GM12864 (cell line): ENCODE data around the gene RNF225.
"Not testable (repeated sequence)": the region's sequence is repeated elsewhere in the genome, so short reads cannot be mapped to it uniquely, and the experiment has no call there.

Experiments used
- DNase-seq: peaks from one replicate; pipeline ENCODE4 v3.0.0-alpha.2; 2011; ENCODE audit warnings: low read depth
- H3K4me3 ChIP-seq: 2 replicates; pipeline ENCODE4 v1.5.1; 2011; ENCODE audit warnings: mild to moderate bottlenecking, low read depth, low read length, control low read depth
- TF ChIP-seq, protein P1 (sequence below): IDR thresholded peaks from 2 replicates; pipeline ENCODE4 v1.5.1; 2011; ENCODE audit warnings: low read depth, mild to moderate bottlenecking, moderate library complexity, low read length, control low read depth, inconsistent platforms; ENCODE audit errors: missing control alignments

The RNF225 gene

DNA sequence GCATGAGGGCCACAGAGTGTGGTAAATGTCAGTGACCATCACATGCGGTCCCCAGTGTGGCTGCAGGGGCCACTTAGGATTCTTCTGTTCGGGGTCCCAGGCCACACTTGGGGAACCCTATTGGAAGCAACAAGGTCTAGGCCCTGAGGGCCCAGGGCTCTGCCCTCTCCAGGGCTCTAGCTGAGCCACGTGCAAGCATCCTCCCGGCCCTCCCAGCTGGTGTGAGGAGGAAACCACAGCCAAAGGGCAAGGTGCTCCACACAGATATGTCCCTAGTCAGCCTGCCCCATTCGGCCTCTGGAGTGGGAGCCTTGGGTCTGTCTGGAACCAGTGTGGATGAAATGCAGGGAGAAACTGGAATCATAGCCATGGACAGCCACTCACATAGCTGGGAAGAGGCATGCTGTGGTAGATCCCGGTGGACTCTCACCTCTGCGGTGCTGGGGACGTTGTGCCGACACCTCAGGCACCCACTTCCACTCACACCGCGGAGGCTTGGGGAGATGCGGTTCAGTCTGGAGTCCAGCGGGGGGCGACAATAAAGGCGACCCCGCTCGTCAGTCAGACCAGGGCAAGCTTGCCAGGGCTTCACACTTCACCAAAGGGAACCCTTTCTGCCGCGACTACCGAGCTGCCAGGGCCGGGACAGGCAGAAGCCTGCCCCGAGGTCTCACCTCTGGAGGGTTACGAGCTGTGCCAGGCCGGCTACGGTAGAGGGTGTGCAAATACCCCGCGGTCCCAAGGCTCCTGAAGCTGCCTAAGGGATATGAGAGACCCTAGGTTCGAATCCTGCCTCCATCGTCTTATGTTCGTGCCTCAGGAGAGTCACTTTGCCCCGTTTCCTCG lies 28.6 kb upstream of the RNF225 start:
- TF ChIP-seq, protein P1, sequence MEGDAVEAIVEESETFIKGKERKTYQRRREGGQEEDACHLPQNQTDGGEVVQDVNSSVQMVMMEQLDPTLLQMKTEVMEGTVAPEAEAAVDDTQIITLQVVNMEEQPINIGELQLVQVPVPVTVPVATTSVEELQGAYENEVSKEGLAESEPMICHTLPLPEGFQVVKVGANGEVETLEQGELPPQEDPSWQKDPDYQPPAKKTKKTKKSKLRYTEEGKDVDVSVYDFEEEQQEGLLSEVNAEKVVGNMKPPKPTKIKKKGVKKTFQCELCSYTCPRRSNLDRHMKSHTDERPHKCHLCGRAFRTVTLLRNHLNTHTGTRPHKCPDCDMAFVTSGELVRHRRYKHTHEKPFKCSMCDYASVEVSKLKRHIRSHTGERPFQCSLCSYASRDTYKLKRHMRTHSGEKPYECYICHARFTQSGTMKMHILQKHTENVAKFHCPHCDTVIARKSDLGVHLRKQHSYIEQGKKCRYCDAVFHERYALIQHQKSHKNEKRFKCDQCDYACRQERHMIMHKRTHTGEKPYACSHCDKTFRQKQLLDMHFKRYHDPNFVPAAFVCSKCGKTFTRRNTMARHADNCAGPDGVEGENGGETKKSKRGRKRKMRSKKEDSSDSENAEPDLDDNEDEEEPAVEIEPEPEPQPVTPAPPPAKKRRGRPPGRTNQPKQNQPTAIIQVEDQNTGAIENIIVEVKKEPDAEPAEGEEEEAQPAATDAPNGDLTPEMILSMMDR: no peak
- no peak overlapping the region for H3K4me3 ChIP-seq
- DNase-seq: no peak

GRCh38 chr19:58367698-58368454 lies 27.6 kb upstream of the RNF225 start:
- H3K4me3 ChIP-seq: no peak overlapping the region
- DNase-seq: no peak

DNA sequence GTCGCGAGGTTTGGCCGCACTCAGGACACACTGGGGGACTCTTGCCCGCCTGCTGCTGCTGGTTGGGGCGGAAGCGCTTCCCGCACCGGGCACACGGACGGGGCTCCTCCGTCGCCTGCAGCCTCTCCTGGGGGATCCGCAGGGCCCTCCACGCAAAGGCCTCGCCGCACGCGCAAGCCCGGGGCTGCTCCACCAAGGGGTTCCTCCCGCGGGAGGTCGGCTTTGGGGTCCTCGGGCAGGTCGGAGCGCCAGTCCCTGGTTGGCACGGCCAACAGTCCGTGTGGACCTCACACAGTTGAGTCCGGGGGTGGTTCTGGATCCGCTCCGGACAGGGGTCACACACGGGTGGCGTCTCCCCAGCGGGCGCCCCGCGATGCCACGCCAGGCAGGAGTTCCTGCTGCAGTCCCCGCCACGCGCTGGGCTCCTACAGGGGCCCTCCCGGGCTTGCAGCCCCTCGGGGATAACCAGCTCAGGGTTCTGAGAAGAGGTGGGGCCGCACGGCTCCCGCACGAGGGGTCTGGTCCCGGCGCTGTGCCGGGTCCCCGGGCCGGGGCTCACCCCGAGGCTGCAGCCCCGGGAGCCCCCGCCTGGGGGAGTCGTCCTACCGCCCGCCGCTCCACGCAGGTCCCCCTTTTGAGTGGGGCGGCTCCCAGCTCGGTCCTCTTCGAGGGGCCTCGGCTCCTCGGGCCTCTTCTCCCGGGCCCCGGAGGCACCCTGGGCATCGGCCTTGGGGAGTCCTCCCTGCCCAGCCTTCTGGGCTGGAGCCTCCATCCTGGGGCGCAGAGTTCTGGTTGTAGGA lies 26.7 kb upstream of the RNF225 start:
- no peak overlapping the region for H3K4me3 ChIP-seq
- DNase-seq: no peak
- TF ChIP-seq, protein P1: no peak

More at GRCh38 chr19:58367698-58368454, 27.6 kb upstream of the RNF225 start:
- TF ChIP-seq, protein P1: no peak

DNA sequence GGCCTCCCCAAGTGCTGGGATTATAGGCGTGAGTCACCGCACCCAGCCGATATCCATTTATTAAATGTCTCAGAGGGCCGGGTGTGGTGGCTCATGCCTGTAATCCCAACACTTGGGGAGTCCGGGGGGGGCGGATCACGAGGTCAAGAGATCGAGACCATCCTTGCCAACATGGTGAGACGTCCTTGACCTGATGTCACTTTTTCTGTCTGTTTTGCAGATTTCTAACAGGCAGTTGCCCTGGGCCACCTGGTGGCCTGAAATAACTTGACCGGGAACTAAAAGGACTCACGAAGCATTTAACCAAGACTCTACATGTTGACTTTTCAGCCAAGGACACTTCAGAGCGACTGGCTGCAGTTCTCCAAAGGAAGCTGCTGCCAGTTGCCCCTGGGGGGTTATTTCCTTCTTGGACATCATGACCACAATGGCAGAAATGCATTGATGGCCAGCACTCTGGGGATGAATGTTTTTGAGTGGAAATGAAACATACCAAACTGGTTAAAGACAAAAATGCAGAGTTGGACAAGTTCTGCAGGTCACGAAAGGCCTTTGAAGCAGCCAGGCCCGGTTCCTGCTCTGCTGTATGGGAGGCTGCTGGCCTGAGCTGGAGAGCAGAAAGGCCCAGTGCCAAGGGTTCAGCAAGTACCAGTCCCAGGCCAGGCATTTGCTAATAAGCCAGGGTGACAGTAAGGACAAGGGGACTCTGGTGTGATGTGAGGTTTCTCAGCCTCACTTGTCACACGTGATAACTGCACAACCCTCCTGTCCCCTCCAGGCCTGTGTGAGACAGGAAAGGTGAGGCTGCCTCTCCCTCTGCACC lies 22.9 kb upstream of the RNF225 start:
- TF ChIP-seq, protein P1: peak; percentile 19
- H3K4me3 ChIP-seq: no peak overlapping the region
- DNase-seq: no peak

DNA sequence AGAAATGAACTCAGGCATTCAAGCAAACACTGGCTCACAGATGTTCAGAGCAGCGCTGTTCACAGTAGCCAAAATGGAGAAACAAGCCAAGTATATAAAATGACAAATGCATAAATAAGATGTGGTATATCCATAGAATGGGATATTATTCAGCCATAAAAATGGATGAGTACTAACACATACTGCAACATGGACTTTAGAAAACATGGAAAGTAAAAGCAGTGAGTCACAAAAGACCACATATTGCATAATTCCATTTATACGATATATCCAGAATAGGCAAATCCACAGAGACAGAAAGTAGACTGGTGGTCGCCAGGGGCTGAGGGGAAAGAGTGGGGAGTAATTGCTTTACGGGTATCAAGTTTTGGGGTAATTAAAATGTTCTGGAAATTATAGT lies 21.3 kb upstream of the RNF225 start:
- DNase-seq: no peak
- no peak overlapping the region for H3K4me3 ChIP-seq
- TF ChIP-seq, protein P1: no peak

GRCh38 chr19:58376724-58377123 lies 18.7 kb upstream of the RNF225 start:
- DNase-seq, H3K4me3 ChIP-seq: not testable (repeated sequence)
